Calu3 (cell line): ENCODE measurements around the gene BEND7. TPM values are rescaled to one million over a fixed set of nuclear protein-coding genes. Genes with fewer than 3 reads are reported as not detected.

Experiments used
- BruUV-seq: library from RNA; stranded (reverse); fragments of 400-500 nt; replicated peaks from 2 replicates; lab custom pipeline; 2021; lab: Mats Ljungman, UMichigan
- CTCF ChIA-PET: fragments of 300-600 bp; sonication (Branson Sonifier 250); formaldehyde crosslinking; loops from one replicate; lab custom pipeline; 2022; ENCODE audit warnings: antibody characterized with exemption; lab: Charles Lee
- DNase-seq: peaks from one replicate; pipeline ENCODE4 v3.0.0; 2022
- H3K27ac Mint-ChIP-seq: one replicate; pipeline ENCODE4 v1.8.0; 2022; ENCODE audit warnings: mixed read lengths; ENCODE audit not compliant: unreplicated experiment
- H3K27me3 Mint-ChIP-seq: one replicate; pipeline ENCODE4 v1.8.0; 2022; ENCODE audit warnings: mixed read lengths; ENCODE audit not compliant: unreplicated experiment
- H3K36me3 Mint-ChIP-seq: one replicate; pipeline ENCODE4 v1.8.0; 2022; ENCODE audit warnings: mild to moderate bottlenecking, moderate library complexity, mixed read lengths; ENCODE audit not compliant: insufficient read depth, unreplicated experiment
- H3K4me1 Mint-ChIP-seq: one replicate; pipeline ENCODE4 v1.8.0; 2022; ENCODE audit warnings: mild to moderate bottlenecking, low read depth, mixed read lengths; ENCODE audit not compliant: unreplicated experiment
- H3K4me3 Mint-ChIP-seq: one replicate; pipeline ENCODE4 v1.8.0; 2022; ENCODE audit warnings: mild to moderate bottlenecking, low read depth, moderate library complexity, mixed read lengths; ENCODE audit not compliant: unreplicated experiment
- H3K9me3 Mint-ChIP-seq: one replicate; pipeline ENCODE4 v1.8.0; 2022; ENCODE audit warnings: low read depth, mixed read lengths; ENCODE audit not compliant: unreplicated experiment
- CTCF ChIP-seq: fragments of 200-600 bp; IDR thresholded peaks from one replicate; pipeline ENCODE4 v1.8.0; 2022; ENCODE audit warnings: antibody characterized with exemption; ENCODE audit not compliant: unreplicated experiment
- intact Hi-C: fragments of 100-400 bp; cut with micrococcal nuclease; formaldehyde crosslinking; loops from one replicate; pipeline ENCODE4 v1.10.0; 2022; ENCODE audit not compliant: unreplicated experiment
- total RNA-seq: library from RNA; stranded (reverse); gene quantifications from 2 replicates; pipeline ENCODE4 v1.2.3, GENCODE V29; 2022

The BEND7 gene
- total RNA-seq, 1 experiment from 2014 or later: 8.3 TPM

GRCh38 chr10:13483951-13484350, 44.9 kb downstream of the BEND7 start:
- H3K27me3 Mint-ChIP-seq: no peaks in the 10 kb centered on the region
- intact Hi-C loops: no loop called here
- no peak for TF ChIP-seq CTCF
- no peak for DNase-seq
- H3K36me3 Mint-ChIP-seq: no peaks in the 10 kb centered on the region
- no TSS peak for BruUV-seq
- H3K4me3 Mint-ChIP-seq: no peak overlapping the region
- CTCF ChIA-PET: interaction anchor here (0.7 kb wide), 1 partner anchor 53 kb away, joined by 3 read pairs; no protein-coding TSS in a partner anchor
- no peaks in the 10 kb centered on the region for H3K9me3 Mint-ChIP-seq
- H3K4me1 Mint-ChIP-seq: no peaks in the 10 kb centered on the region
- no peak overlapping the region for H3K27ac Mint-ChIP-seq

GRCh38 chr10:13483073-13483472, 45.7 kb downstream of the BEND7 start:
- H3K9me3 Mint-ChIP-seq: no peaks in the 10 kb centered on the region
- TF ChIP-seq CTCF: no peak
- BruUV-seq: no TSS peak
- no peaks in the 10 kb centered on the region for H3K27me3 Mint-ChIP-seq
- H3K4me1 Mint-ChIP-seq: no peaks in the 10 kb centered on the region
- H3K36me3 Mint-ChIP-seq: no peaks in the 10 kb centered on the region
- H3K27ac Mint-ChIP-seq: no peak overlapping the region
- no peak overlapping the region for H3K4me3 Mint-ChIP-seq
- DNase-seq: no peak
- CTCF ChIA-PET: no interaction called here
- intact Hi-C loops: no loop called here

- TF ChIP-seq CTCF: no peak
- Mint-ChIP-seq H3K36me3 (no peaks in the 10 kb centered on the region), H3K9me3 (no peaks in the 10 kb centered on the region), H3K27ac (no peak overlapping the region), H3K4me3 (no peak overlapping the region), H3K4me1 (no peaks in the 10 kb centered on the region), H3K27me3 (no peaks in the 10 kb centered on the region)
- BruUV-seq: no TSS peak
- no peak for DNase-seq
- CTCF ChIA-PET: no interaction called here
- intact Hi-C loops: no loop called here
These were observed 47.1 kb downstream of the BEND7 start for GRCh38 chr10:13481690-13482089.

- no TSS peak for BruUV-seq
- intact Hi-C loops: no loop called here
- Mint-ChIP-seq H3K36me3 (no peaks in the 10 kb centered on the region), H3K4me1 (no peaks in the 10 kb centered on the region), H3K9me3 (no peaks in the 10 kb centered on the region), H3K27me3 (no peaks in the 10 kb centered on the region), H3K27ac (no peak overlapping the region), H3K4me3 (no peak overlapping the region)
- no peak for DNase-seq
- CTCF ChIA-PET: interaction anchor here (1.3 kb wide), 1 partner anchor 17 kb away, joined by 3 read pairs; no protein-coding TSS in a partner anchor
- no peak for TF ChIP-seq CTCF
These were observed 53.7 kb downstream of the BEND7 start for GRCh38 chr10:13475124-13475523.
